Stomach (tissue), 4 donors: ENCODE measurements around the gene NAV3.

ENCODE experiments used
- EP300 ChIP-seq: sonication (generic); formaldehyde crosslinking; IDR thresholded peaks from one replicate; pipeline ENCODE4 v1.6.1; 2017; ENCODE audit warnings: antibody characterized with exemption
- POLR2A ChIP-seq, 4 donors: fragments of 450-650 bp; IDR thresholded peaks; one replicate each; pipeline ENCODE4 v1.6.1; 2016; ENCODE audit warnings: antibody characterized with exemption in 4 of 4, control low read depth in 2 of 4, mild to moderate bottlenecking in 1 of 4, moderate library complexity in 1 of 4
- POLR2AphosphoS5 ChIP-seq, 3 donors: sonication (generic); formaldehyde crosslinking; IDR thresholded peaks; one replicate each; pipeline ENCODE4 v1.6.1; 2016; ENCODE audit warnings: antibody characterized with exemption in 3 of 3
- TF ChIP-seq, protein P1 (sequence below), 7 experiments: fragments of 450-650 bp in 4 of 7; fragments of 200-600 bp in 3 of 7; sonication (generic) in 3 of 7; IDR thresholded peaks; one replicate each; pipeline ENCODE4 v1.5.1; 2016 to 2019; ENCODE audit warnings: antibody characterized with exemption in 7 of 7, control low read depth in 2 of 7, mild to moderate bottlenecking in 1 of 7

DNA sequence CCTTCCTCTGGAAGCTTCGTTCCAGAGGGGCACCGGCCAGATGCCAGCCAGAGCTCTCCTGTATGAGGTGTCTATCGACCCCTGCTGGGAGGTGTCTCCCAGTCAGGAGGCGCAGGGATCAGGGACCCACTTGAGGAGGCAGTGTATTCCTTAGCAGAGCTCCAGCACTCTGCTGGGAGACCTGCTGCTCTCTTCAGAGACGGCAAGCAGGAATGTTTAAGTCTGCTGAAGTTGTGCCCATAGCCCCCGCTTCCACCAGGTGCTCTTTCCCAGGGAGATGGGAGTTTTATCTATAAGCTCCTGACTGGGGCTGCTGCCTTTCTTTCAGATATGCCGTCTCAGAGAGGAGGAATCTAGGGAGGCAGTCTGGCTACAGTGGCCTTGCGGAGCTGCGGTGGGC lies 22.2 kb upstream of the NAV3 start:
- TF ChIP-seq, protein P1, sequence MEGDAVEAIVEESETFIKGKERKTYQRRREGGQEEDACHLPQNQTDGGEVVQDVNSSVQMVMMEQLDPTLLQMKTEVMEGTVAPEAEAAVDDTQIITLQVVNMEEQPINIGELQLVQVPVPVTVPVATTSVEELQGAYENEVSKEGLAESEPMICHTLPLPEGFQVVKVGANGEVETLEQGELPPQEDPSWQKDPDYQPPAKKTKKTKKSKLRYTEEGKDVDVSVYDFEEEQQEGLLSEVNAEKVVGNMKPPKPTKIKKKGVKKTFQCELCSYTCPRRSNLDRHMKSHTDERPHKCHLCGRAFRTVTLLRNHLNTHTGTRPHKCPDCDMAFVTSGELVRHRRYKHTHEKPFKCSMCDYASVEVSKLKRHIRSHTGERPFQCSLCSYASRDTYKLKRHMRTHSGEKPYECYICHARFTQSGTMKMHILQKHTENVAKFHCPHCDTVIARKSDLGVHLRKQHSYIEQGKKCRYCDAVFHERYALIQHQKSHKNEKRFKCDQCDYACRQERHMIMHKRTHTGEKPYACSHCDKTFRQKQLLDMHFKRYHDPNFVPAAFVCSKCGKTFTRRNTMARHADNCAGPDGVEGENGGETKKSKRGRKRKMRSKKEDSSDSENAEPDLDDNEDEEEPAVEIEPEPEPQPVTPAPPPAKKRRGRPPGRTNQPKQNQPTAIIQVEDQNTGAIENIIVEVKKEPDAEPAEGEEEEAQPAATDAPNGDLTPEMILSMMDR (IDR thresholded peaks at IDR 0.05), result no peak
- TF ChIP-seq EP300 (no peak), POLR2AphosphoS5 (IDR thresholded peaks at IDR 0.05) (no peak), POLR2A (IDR thresholded peaks at IDR 0.05) (no peak)
